Memory B cell (primary cell): ENCODE data around the gene IPO13.

ENCODE experiments used
- ATAC-seq: fragments of 150-1000 bp; cut with Tn5 transposase; 2 replicates; pipeline ENCODE4 v1.10.0; 2021; ENCODE audit warnings: low read depth, mild to moderate bottlenecking, moderate library complexity
- DNase-seq, 2 donors: peaks; one replicate each; pipeline ENCODE4 v3.0.0; 2022; ENCODE audit warnings: low spot score in 2 of 2
- H3K27ac Mint-ChIP-seq: one replicate; pipeline ENCODE4 v1.8.0; 2022; ENCODE audit warnings: mild to moderate bottlenecking, moderate library complexity, mixed read lengths
- H3K27me3 Mint-ChIP-seq: one replicate; pipeline ENCODE4 v1.8.0; 2022; ENCODE audit warnings: mixed read lengths
- H3K36me3 Mint-ChIP-seq: one replicate; pipeline ENCODE4 v1.8.0; 2022; ENCODE audit warnings: mild to moderate bottlenecking, mixed read lengths
- H3K4me1 Mint-ChIP-seq: one replicate; pipeline ENCODE4 v1.8.0; 2022; ENCODE audit warnings: mixed read lengths
- H3K4me3 Mint-ChIP-seq: one replicate; pipeline ENCODE4 v1.8.0; 2022; ENCODE audit warnings: mild to moderate bottlenecking, moderate library complexity, mixed read lengths
- H3K9me3 Mint-ChIP-seq: one replicate; pipeline ENCODE4 v1.8.0; 2022; ENCODE audit warnings: mixed read lengths

IPO13 gene

GRCh38 chr1:44000122-44000665 is 53.4 kb downstream of the IPO13 start:
- no peaks in the 10 kb centered on the region for H3K36me3 Mint-ChIP-seq
- no peak for ATAC-seq
- no peak overlapping the region for H3K4me3 Mint-ChIP-seq
- H3K9me3 Mint-ChIP-seq: no peaks in the 10 kb centered on the region
- no peak for DNase-seq
- peaks cover 5% of the 10 kb centered on the region for H3K4me1 Mint-ChIP-seq
- peaks cover 5% of the 10 kb centered on the region for H3K27me3 Mint-ChIP-seq
- no peak overlapping the region for H3K27ac Mint-ChIP-seq

GRCh38 chr1:44002165-44002564 is 55.4 kb downstream of the IPO13 start:
- H3K27me3 Mint-ChIP-seq: peaks cover 5% of the 10 kb centered on the region
- H3K4me3 Mint-ChIP-seq: no peak overlapping the region

GRCh38 chr1:44002606-44003157 is 55.9 kb downstream of the IPO13 start:
- no peaks in the 10 kb centered on the region for H3K9me3 Mint-ChIP-seq
- no peak overlapping the region for H3K27ac Mint-ChIP-seq
- no peaks in the 10 kb centered on the region for H3K36me3 Mint-ChIP-seq
- H3K4me1 Mint-ChIP-seq: peaks cover 4% of the 10 kb centered on the region
- ATAC-seq (no peak), DNase-seq (no peak)
- H3K4me3 Mint-ChIP-seq: no peak overlapping the region
- peaks cover 5% of the 10 kb centered on the region for H3K27me3 Mint-ChIP-seq

More at GRCh38 chr1:44002165-44002564, 55.4 kb downstream of the IPO13 start:
- DNase-seq: no peak
- Mint-ChIP-seq H3K27ac (no peak overlapping the region), H3K36me3 (no peaks in the 10 kb centered on the region), H3K9me3 (no peaks in the 10 kb centered on the region), H3K4me1 (peaks cover 4% of the 10 kb centered on the region)
- no peak for ATAC-seq

DNA sequence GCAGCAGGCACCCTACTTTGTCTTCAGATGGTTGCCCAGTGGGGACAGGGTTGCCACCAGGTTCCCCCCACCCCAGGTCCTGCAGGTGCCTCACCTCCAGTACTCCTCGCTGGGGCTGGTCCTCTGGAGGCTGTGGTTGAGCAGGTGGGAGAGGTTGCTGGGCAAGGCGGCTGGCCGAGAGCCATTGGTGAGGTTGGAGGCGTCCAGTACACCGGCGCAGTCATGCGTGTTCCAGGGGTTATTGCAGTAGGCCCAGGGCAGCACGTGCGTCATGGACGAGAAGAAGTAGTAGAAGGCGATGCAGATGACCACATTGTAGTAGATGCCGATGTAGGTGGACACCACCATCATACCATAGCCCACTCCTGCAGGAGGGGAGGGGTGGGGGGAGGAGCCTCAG is 61.5 kb downstream of the IPO13 start:
- ATAC-seq (no peak), DNase-seq (no peak)
- H3K4me3 Mint-ChIP-seq: no peak overlapping the region
- H3K27ac Mint-ChIP-seq: no peak overlapping the region
- H3K36me3 Mint-ChIP-seq: no peaks in the 10 kb centered on the region
- H3K4me1 Mint-ChIP-seq: peaks cover 2% of the 10 kb centered on the region
- no peaks in the 10 kb centered on the region for H3K9me3 Mint-ChIP-seq
- H3K27me3 Mint-ChIP-seq: no peaks in the 10 kb centered on the region

GRCh38 chr1:44010935-44011471 is 64.3 kb downstream of the IPO13 start:
- ATAC-seq (no peak), DNase-seq (no peak)
- Mint-ChIP-seq H3K9me3 (no peaks in the 10 kb centered on the region), H3K27me3 (peaks cover 4% of the 10 kb centered on the region), H3K27ac (no peak overlapping the region), H3K4me3 (no peak overlapping the region), H3K4me1 (no peaks in the 10 kb centered on the region), H3K36me3 (no peaks in the 10 kb centered on the region)

DNA sequence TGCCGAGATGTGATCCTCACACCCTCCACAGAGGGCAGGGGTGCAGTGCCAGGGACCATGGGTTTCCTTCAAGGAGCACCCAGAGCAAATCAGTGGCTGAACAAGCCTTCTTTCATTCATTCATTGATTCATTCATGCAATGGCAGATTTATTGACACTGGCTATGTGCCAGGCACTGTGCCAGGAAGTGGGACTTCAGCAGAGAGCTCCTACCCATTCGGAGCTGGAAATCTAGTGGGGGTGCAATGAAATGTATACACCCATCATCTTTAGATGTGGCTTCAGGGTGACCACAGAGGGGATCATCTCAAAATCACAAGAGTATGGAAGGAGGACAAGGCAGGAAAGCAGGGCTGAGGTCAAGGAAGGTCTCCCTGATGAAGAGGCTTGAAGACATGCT is 65.7 kb downstream of the IPO13 start:
- Mint-ChIP-seq H3K27me3 (peaks cover 4% of the 10 kb centered on the region), H3K4me3 (no peak overlapping the region), H3K4me1 (no peaks in the 10 kb centered on the region), H3K9me3 (no peaks in the 10 kb centered on the region), H3K36me3 (no peaks in the 10 kb centered on the region), H3K27ac (no peak overlapping the region)
- ATAC-seq (no peak), DNase-seq (no peak)

DNA sequence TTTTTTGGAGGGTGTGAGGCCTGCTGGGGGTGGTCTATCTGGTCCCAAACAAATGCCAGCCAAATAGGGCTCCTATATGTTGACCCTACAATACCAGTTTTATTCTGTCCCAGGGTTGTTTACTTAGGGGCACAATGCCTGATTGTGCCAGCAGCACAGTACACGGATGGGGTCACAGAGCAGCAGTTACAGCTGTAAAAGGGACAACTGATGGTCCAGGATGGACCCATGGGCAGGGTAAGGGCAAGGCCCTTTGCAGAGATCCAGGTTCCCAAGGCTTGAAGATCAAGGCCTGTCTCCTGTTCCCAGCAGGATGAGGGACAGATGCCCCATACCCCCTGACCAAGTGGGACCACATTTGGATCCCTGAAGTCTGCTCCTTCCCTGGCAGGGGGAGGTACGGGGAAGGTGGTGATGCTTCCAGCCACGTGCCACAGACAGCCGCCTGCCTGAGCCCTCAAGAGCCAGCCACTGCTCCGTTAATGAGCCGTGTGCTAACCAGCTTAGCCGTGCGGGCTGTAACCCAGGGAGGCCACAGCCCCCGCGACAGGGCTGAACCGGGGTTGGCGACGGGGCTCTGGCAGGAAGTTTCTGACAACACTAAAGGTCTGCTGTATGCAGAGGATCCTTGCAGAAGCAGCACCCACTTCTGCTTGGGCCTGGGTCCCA is 66.3 kb downstream of the IPO13 start:
- Mint-ChIP-seq H3K4me3 (no peak overlapping the region), H3K36me3 (no peaks in the 10 kb centered on the region), H3K9me3 (no peaks in the 10 kb centered on the region), H3K27me3 (peaks cover 4% of the 10 kb centered on the region), H3K4me1 (no peaks in the 10 kb centered on the region), H3K27ac (no peak overlapping the region)
- ATAC-seq: no peak
- no peak for DNase-seq

DNA sequence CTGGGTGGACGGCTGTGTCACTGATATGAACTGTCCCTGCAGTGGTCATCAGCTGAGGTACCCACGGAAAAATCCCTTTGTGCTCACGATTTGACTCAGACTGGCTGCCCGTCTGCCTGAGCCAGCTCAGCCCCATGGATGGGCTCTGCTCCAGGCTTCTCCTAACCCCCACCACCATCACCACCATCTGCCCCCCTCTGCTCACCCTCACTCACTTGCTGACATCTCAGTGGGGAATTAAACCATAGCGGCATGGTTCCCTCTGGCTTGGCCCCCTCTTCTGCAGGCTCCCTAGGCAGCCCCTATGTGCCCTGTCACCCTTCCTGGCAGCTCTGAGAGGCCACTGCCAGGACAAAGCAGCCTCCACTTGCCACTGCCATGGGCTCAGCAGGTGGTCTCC is 67.2 kb downstream of the IPO13 start:
- Mint-ChIP-seq H3K4me1 (no peaks in the 10 kb centered on the region), H3K36me3 (no peaks in the 10 kb centered on the region), H3K27ac (no peak overlapping the region), H3K9me3 (no peaks in the 10 kb centered on the region), H3K27me3 (peaks cover 4% of the 10 kb centered on the region), H3K4me3 (no peak overlapping the region)
- DNase-seq (no peak), ATAC-seq (no peak)

DNA sequence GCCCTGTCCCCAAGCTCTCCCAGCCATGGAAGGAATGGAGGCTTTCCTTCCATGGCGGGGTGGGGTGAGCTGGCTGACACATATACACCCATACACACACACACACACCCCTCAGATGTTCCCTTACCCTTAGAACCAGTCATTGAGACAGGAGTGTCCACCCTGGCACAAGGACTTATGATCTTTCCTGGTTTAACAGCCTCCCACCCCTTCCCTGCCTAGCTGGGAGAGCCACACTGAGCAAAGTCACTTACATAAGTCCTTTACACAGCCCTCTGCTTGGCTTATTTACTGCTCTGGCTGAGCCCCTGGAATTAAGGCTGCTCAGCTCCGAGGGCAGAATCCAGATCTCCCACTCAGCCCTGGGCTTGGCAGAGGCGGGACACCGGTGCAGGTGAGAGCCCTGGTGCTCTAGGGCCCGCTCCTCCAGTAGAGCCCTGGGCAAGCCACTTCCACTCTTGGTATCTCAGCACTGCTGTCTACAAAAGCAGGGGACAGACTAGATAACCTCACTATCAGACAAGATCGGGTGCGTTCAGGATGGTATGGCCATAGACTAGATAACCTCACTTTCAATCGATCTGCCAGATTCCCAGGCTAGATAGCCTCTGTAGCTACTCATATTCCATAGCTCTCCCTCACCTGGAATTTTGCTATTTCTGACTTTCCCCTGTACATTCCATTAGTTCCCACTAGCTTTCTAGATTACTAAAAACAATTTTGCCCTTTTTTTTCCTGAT is 67.8 kb downstream of the IPO13 start:
- no peak for DNase-seq
- ATAC-seq: no peak
- H3K4me3 Mint-ChIP-seq: no peak overlapping the region
- no peak overlapping the region for H3K27ac Mint-ChIP-seq
- H3K36me3 Mint-ChIP-seq: no peaks in the 10 kb centered on the region
- H3K9me3 Mint-ChIP-seq: no peaks in the 10 kb centered on the region
- peaks cover 4% of the 10 kb centered on the region for H3K27me3 Mint-ChIP-seq
- H3K4me1 Mint-ChIP-seq: no peaks in the 10 kb centered on the region

DNA sequence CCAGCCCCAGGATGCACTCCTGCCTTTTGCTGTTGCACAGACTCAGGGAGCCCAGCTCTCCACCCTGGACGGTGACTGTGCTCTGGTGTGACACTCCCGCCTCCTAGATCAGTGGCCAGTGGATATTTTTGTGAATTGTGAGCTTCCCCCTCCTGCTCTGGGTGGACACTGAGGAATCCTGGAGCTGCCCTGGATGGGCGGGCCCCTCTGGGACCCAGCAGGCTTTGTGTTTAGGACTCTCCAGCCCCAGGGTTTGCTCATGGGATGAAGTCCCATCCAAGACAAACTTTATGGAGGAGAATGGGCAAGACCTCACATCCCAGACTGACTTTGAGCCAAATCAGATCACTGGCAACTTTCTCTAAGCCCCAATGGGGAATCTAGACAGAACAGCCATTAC is 68.5 kb downstream of the IPO13 start:
- no peak for DNase-seq
- H3K9me3 Mint-ChIP-seq: no peaks in the 10 kb centered on the region

GRCh38 chr1:44016041-44016889 is 69.5 kb downstream of the IPO13 start:
- ATAC-seq: no peak
- Mint-ChIP-seq H3K27ac (no peak overlapping the region), H3K27me3 (peaks cover 4% of the 10 kb centered on the region), H3K9me3 (no peaks in the 10 kb centered on the region), H3K4me1 (no peaks in the 10 kb centered on the region), H3K4me3 (no peak overlapping the region), H3K36me3 (no peaks in the 10 kb centered on the region)
- DNase-seq: no peak

More for the DNA sequence above, 68.5 kb downstream of the IPO13 start:
- Mint-ChIP-seq H3K4me3 (no peak overlapping the region), H3K27ac (no peak overlapping the region), H3K4me1 (no peaks in the 10 kb centered on the region), H3K36me3 (no peaks in the 10 kb centered on the region), H3K27me3 (peaks cover 4% of the 10 kb centered on the region)
- no peak for ATAC-seq

DNA sequence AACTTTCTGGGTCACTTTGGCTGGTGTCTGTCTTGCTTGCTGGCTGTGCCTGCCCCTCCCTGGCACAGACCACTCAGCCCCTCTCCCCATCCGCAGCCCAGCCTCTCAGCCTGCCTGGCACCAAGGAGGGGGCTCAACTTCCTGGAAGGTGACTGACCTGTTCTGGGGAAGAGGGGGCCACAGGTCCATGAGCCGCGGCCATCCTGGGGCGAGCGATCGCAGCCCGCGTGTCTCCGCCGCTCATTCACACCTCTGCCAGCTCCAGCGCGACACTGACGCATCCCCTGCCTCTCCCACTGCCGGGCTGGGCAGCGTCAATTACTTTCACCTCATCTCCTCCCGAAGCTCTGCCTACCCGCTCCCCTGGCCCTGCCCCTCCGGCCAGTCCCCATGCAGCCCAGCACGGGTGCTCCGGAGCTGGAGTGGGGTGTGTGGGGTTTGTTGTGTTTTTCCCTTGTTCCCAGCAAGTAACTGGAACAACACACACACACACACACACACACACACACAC is 70.2 kb downstream of the IPO13 start:
- H3K9me3 Mint-ChIP-seq: no peaks in the 10 kb centered on the region

More for the DNA sequence above, 70.2 kb downstream of the IPO13 start:
- Mint-ChIP-seq H3K27me3 (peaks cover 4% of the 10 kb centered on the region), H3K27ac (no peak overlapping the region), H3K4me1 (no peaks in the 10 kb centered on the region), H3K36me3 (no peaks in the 10 kb centered on the region), H3K4me3 (no peak overlapping the region)
- DNase-seq: no peak
- ATAC-seq: no peak
